Kidney (tissue), 14 donors: ENCODE measurements around the gene PTPA. TPM values are rescaled to one million over a fixed set of nuclear protein-coding genes. Genes with fewer than 3 reads are reported as not detected.
"Not testable (repeated sequence)": the region's sequence is repeated elsewhere in the genome, so short reads cannot be mapped to it uniquely, and the experiment has no call there.

Experiments used
- DNase-seq, 5 donors: peaks; one replicate each; pipeline ENCODE4 v3.0.0-alpha.2; 2013 to 2020
- FAIRE-seq: peaks from 2 replicates; lab custom pipeline; 2012; peaks lifted over from hg19 to GRCh38; lab: Jason Lieb, UNC
- H3K27ac ChIP-seq, 2 donors: one replicate each; pipeline ENCODE4 v1.7.0; 2013; ENCODE audit warnings: low read depth in 2 of 2, low read length in 2 of 2, inconsistent platforms in 1 of 2
- H3K27me3 ChIP-seq: one replicate; pipeline ENCODE4 v1.7.1; 2013; ENCODE audit warnings: low read length, inconsistent platforms; ENCODE audit not compliant: control insufficient read depth, insufficient read depth
- H3K36me3 ChIP-seq, 3 donors: one replicate each; pipeline versions ENCODE4 v1.7.0 to v1.7.1; 2013; ENCODE audit warnings: low read length in 3 of 3, control low read depth in 1 of 3, inconsistent platforms in 1 of 3; ENCODE audit not compliant: insufficient read depth in 3 of 3, control insufficient read depth in 2 of 3
- H3K4me1 ChIP-seq, 3 donors: one replicate each; pipeline versions ENCODE4 v1.7.0 to v1.7.1; 2013; ENCODE audit warnings: low read length in 3 of 3, inconsistent platforms in 1 of 3, low read depth in 1 of 3; ENCODE audit not compliant: control insufficient read depth in 2 of 3, insufficient read depth in 2 of 3
- H3K4me3 ChIP-seq, 3 donors: one replicate each; pipeline versions ENCODE4 v1.7.0 to v1.8.1; 2013; ENCODE audit warnings: low read length in 3 of 3, control low read depth in 1 of 3, inconsistent platforms in 1 of 3
- H3K9ac ChIP-seq, 3 donors: one replicate each; pipeline versions ENCODE4 v1.7.0 to v1.7.1; 2013; ENCODE audit warnings: low read length in 3 of 3, control low read depth in 1 of 3, inconsistent platforms in 1 of 3
- H3K9me3 ChIP-seq, 3 donors: one replicate each; pipeline versions ENCODE4 v1.7.0 to v1.7.1; 2013; ENCODE audit warnings: low read length in 3 of 3, control low read depth in 1 of 3, inconsistent platforms in 1 of 3; ENCODE audit not compliant: control insufficient read depth in 2 of 3, insufficient read depth in 1 of 3
- intact Hi-C: fragments of 100-400 bp; cut with DNase I; formaldehyde crosslinking; loops from one replicate; pipeline ENCODE4 v1.11.1; 2022
- polyA plus RNA-seq: library from polyadenylated mRNA; stranded (reverse); fragments of 350-450 nt; fragmentation: Illumina TruSeq; extraction: RNeasy Lipid Tissue Mini Kit (QIAGEN cat#74804); gene quantifications from one replicate; pipeline ENCODE4 v1.2.3, GENCODE V29; 2014; ENCODE audit warnings: low read depth, low replicate concordance; ENCODE audit not compliant: insufficient read depth
- total RNA-seq: library from RNA; stranded (reverse); fragmentation: NEBNext Ultra II Directional; extraction: Animal tissue kit (Norgen Biotek cat#: 25700); gene quantifications from one replicate; pipeline ENCODE4 v1.2.1, GENCODE V29; 2021
- TF ChIP-seq, protein P1 (sequence below): IDR thresholded peaks from 3 replicates; pipeline ENCODE4 v1.5.1; 2012; ENCODE audit warnings: mild to moderate bottlenecking, moderate library complexity, borderline replicate concordance; ENCODE audit not compliant: insufficient read depth; ENCODE audit errors: extremely low read depth
- donor health status: control.
- donor health status: control.
- donor health status: control.
- donor health status: control.
- donor health status: control.
- donor health status: DM: yes; HTN: yes; CAD: no.
- donor health status: Normal renal cell carcinoma (clear cell type).

Gene PTPA
- total and polyA plus RNA-seq, 2 donors from 2014 or later, result 161 to 164 TPM

DNA sequence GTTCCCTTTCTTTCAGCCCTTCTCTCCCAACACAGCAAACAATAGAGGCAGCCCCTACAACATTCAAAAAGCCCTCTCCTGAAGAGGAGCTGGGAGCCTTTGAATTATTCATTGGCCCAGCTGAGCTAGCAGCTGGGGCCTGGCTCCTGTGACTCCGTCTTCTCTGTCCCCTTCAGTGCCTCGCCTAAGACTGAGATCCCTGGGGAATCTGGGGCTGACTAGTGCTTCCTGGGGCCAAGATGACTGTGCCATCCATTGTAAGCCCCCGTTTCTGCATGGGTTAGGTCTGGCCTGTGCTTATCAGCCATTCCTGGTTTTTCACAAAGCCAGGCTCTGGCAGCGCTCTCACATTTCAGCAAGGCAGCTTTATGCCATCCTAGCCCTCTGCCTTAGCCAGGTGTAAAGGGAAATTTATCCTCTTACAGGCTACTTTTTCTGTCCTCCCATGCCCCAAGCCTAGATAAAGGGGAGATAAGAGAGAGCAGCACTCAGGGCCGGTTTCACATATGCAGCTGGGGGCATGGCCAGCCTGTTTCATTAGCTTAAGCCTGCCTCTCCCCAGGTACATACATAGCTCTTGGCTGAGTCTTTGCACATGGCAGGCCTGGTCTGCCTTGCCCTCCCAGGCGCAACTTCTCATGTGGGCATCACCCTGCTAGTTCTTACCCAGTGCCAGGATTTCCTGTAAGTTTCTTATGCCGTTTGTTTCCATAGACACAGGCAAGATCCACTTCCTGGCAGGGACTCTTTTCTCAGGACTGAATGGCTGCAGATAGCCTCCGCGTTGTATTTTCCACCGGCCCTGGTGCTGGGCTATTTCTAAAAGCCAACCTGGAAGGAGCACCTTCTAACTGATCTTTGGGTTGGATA, 15.8 kb downstream of the PTPA start:
- TF ChIP-seq, protein P1, sequence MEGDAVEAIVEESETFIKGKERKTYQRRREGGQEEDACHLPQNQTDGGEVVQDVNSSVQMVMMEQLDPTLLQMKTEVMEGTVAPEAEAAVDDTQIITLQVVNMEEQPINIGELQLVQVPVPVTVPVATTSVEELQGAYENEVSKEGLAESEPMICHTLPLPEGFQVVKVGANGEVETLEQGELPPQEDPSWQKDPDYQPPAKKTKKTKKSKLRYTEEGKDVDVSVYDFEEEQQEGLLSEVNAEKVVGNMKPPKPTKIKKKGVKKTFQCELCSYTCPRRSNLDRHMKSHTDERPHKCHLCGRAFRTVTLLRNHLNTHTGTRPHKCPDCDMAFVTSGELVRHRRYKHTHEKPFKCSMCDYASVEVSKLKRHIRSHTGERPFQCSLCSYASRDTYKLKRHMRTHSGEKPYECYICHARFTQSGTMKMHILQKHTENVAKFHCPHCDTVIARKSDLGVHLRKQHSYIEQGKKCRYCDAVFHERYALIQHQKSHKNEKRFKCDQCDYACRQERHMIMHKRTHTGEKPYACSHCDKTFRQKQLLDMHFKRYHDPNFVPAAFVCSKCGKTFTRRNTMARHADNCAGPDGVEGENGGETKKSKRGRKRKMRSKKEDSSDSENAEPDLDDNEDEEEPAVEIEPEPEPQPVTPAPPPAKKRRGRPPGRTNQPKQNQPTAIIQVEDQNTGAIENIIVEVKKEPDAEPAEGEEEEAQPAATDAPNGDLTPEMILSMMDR, result no peak
- H3K27me3 ChIP-seq, result no peaks in the 10 kb centered on the region
- no peak overlapping the region for H3K9ac ChIP-seq
- H3K9me3 ChIP-seq, result no peaks in the 10 kb centered on the region
- no peak overlapping the region for H3K27ac ChIP-seq
- DNase-seq, result peak in 3 of 5 donors; percentile 29 to 44 (median 31)
- peaks cover 0 to 24% (median 16%) of the 10 kb centered on the region in 3 donors for H3K36me3 ChIP-seq
- intact Hi-C loops, result loop anchor here (10.0 kb wide), 1 partner anchor 658 kb away; no protein-coding TSS in a partner anchor
- FAIRE-seq, result no peak
- H3K4me3 ChIP-seq, result no peak overlapping the region
- peaks cover 0 to 6% (median 0%) of the 10 kb centered on the region in 3 donors for H3K4me1 ChIP-seq

DNA sequence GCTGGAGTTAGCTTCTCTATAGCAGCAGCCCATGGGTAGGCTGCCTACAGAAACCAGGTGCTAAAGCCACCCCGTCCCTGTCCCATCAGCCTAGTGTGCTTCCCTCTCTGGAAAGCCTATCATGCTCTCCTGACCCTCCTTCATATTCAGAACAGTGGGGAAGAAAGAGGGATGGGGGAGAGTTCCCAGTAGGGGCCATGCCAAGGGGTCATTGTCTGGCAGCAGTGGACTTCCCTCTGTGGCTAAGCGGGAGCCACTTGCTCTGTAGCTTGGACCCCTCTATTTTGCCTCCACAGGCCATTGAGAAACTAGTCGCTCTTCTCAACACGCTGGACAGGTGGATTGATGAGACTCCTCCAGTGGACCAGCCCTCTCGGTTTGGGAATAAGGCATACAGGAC, 17.5 kb downstream of the PTPA start:
- intact Hi-C loops, result loop anchor here (10.0 kb wide), 1 partner anchor 656 kb away; no protein-coding TSS in a partner anchor
- DNase-seq, result peak in 1 of 5 donors; percentile 29
- peaks cover 0 to 6% (median 0%) of the 10 kb centered on the region in 3 donors for H3K4me1 ChIP-seq
- TF ChIP-seq, protein P1, result no peak
- H3K27ac ChIP-seq, result no peak overlapping the region
- FAIRE-seq, result no peak
- H3K27me3 ChIP-seq, result no peaks in the 10 kb centered on the region
- H3K36me3 ChIP-seq, result peaks cover 3 to 33% (median 17%) of the 10 kb centered on the region in 3 donors
- no peak overlapping the region for H3K4me3 ChIP-seq
- no peaks in the 10 kb centered on the region for H3K9me3 ChIP-seq
- no peak overlapping the region for H3K9ac ChIP-seq

DNA sequence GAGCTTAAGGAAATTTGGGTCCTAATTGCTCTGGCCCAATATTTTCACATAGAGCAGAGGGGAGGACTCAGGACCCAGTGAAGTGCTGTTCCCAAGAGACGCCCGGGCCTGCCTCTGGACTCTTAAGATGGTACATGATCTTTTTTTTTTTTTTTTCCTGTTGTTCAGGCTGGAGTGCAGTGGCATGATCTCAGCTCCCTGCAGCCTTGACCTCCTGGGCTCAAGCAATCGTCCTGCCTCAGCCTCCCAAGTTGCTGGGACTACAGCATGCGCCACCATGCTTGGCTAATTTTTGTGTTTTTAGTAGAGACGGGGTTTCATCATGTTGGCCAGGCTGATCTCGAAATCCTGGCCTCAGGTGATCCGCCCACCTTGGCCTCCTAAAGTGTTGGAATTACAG, 19.1 kb downstream of the PTPA start:
- H3K9ac ChIP-seq, FAIRE-seq, H3K4me3 ChIP-seq, H3K27ac ChIP-seq, intact Hi-C loops, H3K4me1 ChIP-seq, H3K9me3 ChIP-seq, H3K27me3 ChIP-seq: not testable (repeated sequence)
- H3K36me3 ChIP-seq, result peaks cover 4 to 35% (median 19%) of the 10 kb centered on the region in 3 donors
- DNase-seq, result peak in 1 of 5 donors; percentile 40

DNA sequence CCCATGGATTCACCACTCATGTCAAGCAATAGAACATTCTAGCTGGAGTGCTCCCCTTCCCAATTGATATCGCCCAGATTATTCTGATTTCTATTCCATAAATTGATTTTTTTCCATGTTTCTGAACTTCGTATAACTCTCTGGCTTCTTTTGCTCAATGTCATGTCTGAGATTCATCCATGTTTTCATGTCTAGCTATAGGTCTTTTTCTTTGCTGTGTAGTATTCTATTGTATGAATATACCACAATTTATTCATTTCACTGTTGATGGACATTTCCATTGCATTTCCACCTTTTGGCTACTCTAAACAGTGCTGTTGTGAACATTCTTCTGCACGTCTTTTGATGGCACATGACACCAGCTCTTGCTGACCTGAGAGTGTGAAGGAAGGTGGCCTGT, 19.6 kb downstream of the PTPA start:
- FAIRE-seq, result no peak
- peaks cover 4 to 33% (median 17%) of the 10 kb centered on the region in 3 donors for H3K36me3 ChIP-seq
- intact Hi-C loops, result no loop called here

More for the DNA sequence above, 19.6 kb downstream of the PTPA start:
- TF ChIP-seq, protein P1, result no peak
- H3K4me1 ChIP-seq, result peaks cover 0 to 6% (median 0%) of the 10 kb centered on the region in 3 donors
- no peak overlapping the region for H3K4me3 ChIP-seq
- no peak for DNase-seq
- H3K9ac ChIP-seq, result no peak overlapping the region
- H3K27me3 ChIP-seq, result no peaks in the 10 kb centered on the region
- no peak overlapping the region for H3K27ac ChIP-seq
- no peaks in the 10 kb centered on the region for H3K9me3 ChIP-seq
